IMR-90 (cell line): ENCODE measurements around the gene PYY. TPM values are rescaled to one million over a fixed set of nuclear protein-coding genes. Genes with fewer than 3 reads are reported as not detected.

Source experiments
- ATAC-seq: fragments of 200-7000 bp; cut with Tn5 transposase; 2 replicates; pipeline ENCODE4 v1.9.1; 2020; ENCODE audit warnings: low read depth, mild to moderate bottlenecking, moderate library complexity
- BruUV-seq: library from RNA; stranded (reverse); fragments of 400-500 nt; replicated peaks from 2 replicates; lab custom pipeline; 2021; lab: Mats Ljungman, UMichigan
- CTCF ChIA-PET: fragments of 300-600 bp; formaldehyde crosslinking; extraction: SDS; loops from one replicate; lab custom pipeline; 2021; ENCODE audit warnings: antibody characterized with exemption; lab: Yijun Ruan, JAX
- POLR2A ChIA-PET: fragments of 300-600 bp; sonication (Branson Sonifier 250); formaldehyde crosslinking; loops from one replicate; lab custom pipeline; 2022; ENCODE audit warnings: antibody characterized with exemption; ENCODE audit not compliant: unreplicated experiment; lab: Charles Lee
- DNase-seq: peaks from one replicate; pipeline ENCODE4 v3.0.0; 2013
- H2AFZ ChIP-seq: replicated peaks from 2 replicates; pipeline ENCODE3; 2013; ENCODE audit warnings: low read length, mild to moderate bottlenecking; ENCODE audit not compliant: poor library complexity
- H2AK5ac ChIP-seq: 2 replicates; pipeline ENCODE4 v1.6.1; 2013; ENCODE audit warnings: low read depth, low read length, inconsistent platforms
- H2AK9ac ChIP-seq: replicated peaks from 2 replicates; pipeline ENCODE3; 2013; ENCODE audit warnings: mild to moderate bottlenecking, low read depth, low read length, moderate library complexity; ENCODE audit not compliant: poor library complexity
- H2BK120ac ChIP-seq: 2 replicates; pipeline ENCODE4 v1.6.1; 2013; ENCODE audit warnings: low read depth, low read length, inconsistent platforms
- H2BK15ac ChIP-seq: 3 replicates; pipeline ENCODE4 v1.6.1; 2013; ENCODE audit warnings: low read depth, low read length, inconsistent platforms
- H2BK20ac ChIP-seq: 2 replicates; pipeline ENCODE4 v1.6.1; 2013; ENCODE audit warnings: low read depth, mild to moderate bottlenecking, inconsistent platforms, low read length, moderate library complexity
- H2BK5ac ChIP-seq: 2 replicates; pipeline ENCODE4 v1.6.1; 2013; ENCODE audit warnings: mild to moderate bottlenecking, low read depth, low read length, inconsistent platforms; ENCODE audit not compliant: poor library complexity, severe bottlenecking
- H3K14ac ChIP-seq: replicated peaks from 2 replicates; pipeline ENCODE4 v1.6.1; 2013; ENCODE audit warnings: low read depth, low read length, inconsistent platforms
- H3K18ac ChIP-seq: 2 replicates; pipeline ENCODE4 v1.6.1; 2013; ENCODE audit warnings: low read depth, low read length, control low read depth
- H3K23ac ChIP-seq: 2 replicates; pipeline ENCODE4 v1.6.1; 2013; ENCODE audit warnings: low read depth, low read length, inconsistent platforms
- H3K27ac ChIP-seq: 2 replicates; pipeline ENCODE4 v1.5.1; 2013; ENCODE audit warnings: mild to moderate bottlenecking, control low read depth, low read length; ENCODE audit not compliant: insufficient read depth
- H3K27me3 ChIP-seq: 2 replicates; pipeline ENCODE4 v1.6.1; 2013; ENCODE audit warnings: low read length; ENCODE audit not compliant: control insufficient read depth, insufficient read depth
- H3K36me3 ChIP-seq: 2 replicates; pipeline ENCODE4 v1.6.1; 2013; ENCODE audit warnings: low read length, mixed read lengths; ENCODE audit not compliant: control insufficient read depth, insufficient read depth
- H3K4ac ChIP-seq: 2 replicates; pipeline ENCODE4 v1.6.1; 2013; ENCODE audit warnings: low read depth, low read length, inconsistent platforms
- H3K4me1 ChIP-seq: 2 replicates; pipeline ENCODE4 v1.6.1; 2013; ENCODE audit warnings: low read length, mixed read lengths; ENCODE audit not compliant: control insufficient read depth, insufficient read depth
- H3K4me2 ChIP-seq: 2 replicates; pipeline ENCODE4 v1.6.1; 2013; ENCODE audit warnings: low read depth, mild to moderate bottlenecking, control low read depth, low read length, moderate library complexity
- H3K4me3 ChIP-seq: 2 replicates; pipeline ENCODE4 v1.5.1; 2013; ENCODE audit warnings: low read depth, mild to moderate bottlenecking, control low read depth, low read length, moderate library complexity; ENCODE audit not compliant: insufficient read depth
- H3K56ac ChIP-seq: 2 replicates; pipeline ENCODE4 v1.6.1; 2013; ENCODE audit warnings: low read length, inconsistent platforms; ENCODE audit not compliant: insufficient read depth; ENCODE audit errors: extremely low read depth
- H3K79me1 ChIP-seq, 2 experiments: 2 replicates each; pipeline ENCODE4 v1.6.1; 2013; ENCODE audit warnings: low read length in 2 of 2, inconsistent platforms in 1 of 2, low read depth in 1 of 2
- H3K9ac ChIP-seq: 2 replicates; pipeline ENCODE4 v1.6.1; 2013; ENCODE audit warnings: low read depth, low read length, control low read depth
- H3K9me1 ChIP-seq: 2 replicates; pipeline ENCODE4 v1.6.1; 2013; ENCODE audit warnings: low read length, inconsistent platforms; ENCODE audit not compliant: insufficient read depth
- H3K9me3 ChIP-seq: 2 replicates; pipeline ENCODE4 v1.6.1; 2013; ENCODE audit warnings: low read length; ENCODE audit not compliant: control insufficient read depth, insufficient read depth
- H4K20me1 ChIP-seq: 2 replicates; pipeline ENCODE4 v1.6.1; 2013; ENCODE audit warnings: low read length, inconsistent platforms; ENCODE audit not compliant: insufficient read depth
- H4K5ac ChIP-seq: 2 replicates; pipeline ENCODE4 v1.6.1; 2013; ENCODE audit warnings: mild to moderate bottlenecking, low read depth, low read length, control low read depth
- H4K8ac ChIP-seq, 2 experiments: 2 replicates each; pipeline ENCODE4 v1.6.1; 2013; ENCODE audit warnings: low read depth in 2 of 2, low read length in 2 of 2, control low read depth in 1 of 2, inconsistent platforms in 1 of 2
- H4K91ac ChIP-seq: 2 replicates; pipeline ENCODE4 v1.6.1; 2013; ENCODE audit warnings: low read depth, low read length, inconsistent platforms; ENCODE audit not compliant: insufficient read depth
- BHLHE40 ChIP-seq: fragments of 150-350 bp; IDR thresholded peaks from 2 replicates; pipeline ENCODE4 v1.6.1; 2016; ENCODE audit warnings: mild to moderate bottlenecking, low read depth, low read length
- CHD1 ChIP-seq: IDR thresholded peaks from 2 replicates; pipeline ENCODE4 v1.6.1; 2012; ENCODE audit warnings: low read depth, low read length, improper control_type of control experiment
- MAZ ChIP-seq: IDR thresholded peaks from 2 replicates; pipeline ENCODE4 v1.6.1; 2012; ENCODE audit warnings: low read depth, mild to moderate bottlenecking, low read length, improper control_type of control experiment, moderate library complexity, borderline replicate concordance
- MXI1 ChIP-seq: IDR thresholded peaks from 2 replicates; pipeline ENCODE4 v1.6.1; 2012; ENCODE audit warnings: low read depth, mild to moderate bottlenecking, low read length, moderate library complexity, borderline replicate concordance
- NFE2L2 ChIP-seq: fragments of 150-350 bp; IDR thresholded peaks from 2 replicates; pipeline ENCODE4 v1.6.1; 2016; ENCODE audit warnings: low read depth, mild to moderate bottlenecking, low read length
- RFX5 ChIP-seq: IDR thresholded peaks from 2 replicates; pipeline ENCODE4 v1.8.0; 2012; ENCODE audit warnings: low read depth, mild to moderate bottlenecking, low read length, moderate library complexity
- SMC3 ChIP-seq: fragments of 150-350 bp; IDR thresholded peaks from 2 replicates; pipeline ENCODE4 v1.6.1; 2016; ENCODE audit warnings: low read depth, mild to moderate bottlenecking, antibody characterized with exemption, low read length, moderate library complexity
- WGBS, 2 experiments: methylation state at CpG; one replicate each; pipeline versions ENCODE4 v1.1.5 to v1.1.7; 2013; ENCODE audit warnings: missing lambda C conversion rate in 2 of 2; ENCODE audit not compliant: insufficient read length in 1 of 2; ENCODE audit errors: extremely low coverage in 2 of 2; 5-methylcytosine and 5-hydroxymethylcytosine counted together
- dilution Hi-C: fragments of 300-500 bp; cut with HindIII; formaldehyde crosslinking; loops from one replicate; pipeline ENCODE4 v1.14.3; 2018; ENCODE audit warnings: low sequenced_read_pairs; ENCODE audit not compliant: unreplicated experiment
- in situ Hi-C: fragments of 300-500 bp; cut with MboI; formaldehyde crosslinking; loops from 3 replicates; pipeline ENCODE4 v1.14.3; 2019; ENCODE audit warnings: low sequenced_read_pairs, inconsistent platforms, mixed read lengths
- intact Hi-C: fragments of 100-400 bp; cut with micrococcal nuclease; formaldehyde crosslinking; loops from 2 replicates; pipeline ENCODE4 v1.10.0; 2022
- polyA plus RNA-seq, 3 experiments: library from polyadenylated mRNA; depleted of rRNA; stranded (reverse); fragments of >200 nt; gene quantifications; 2 replicates each; pipeline ENCODE4 v1.2.3, GENCODE V29; 2012; ENCODE audit warnings: low replicate concordance in 1 of 3
- total RNA-seq: library from RNA; depleted of rRNA; stranded (reverse); fragments of >200 nt; gene quantifications from 2 replicates; pipeline ENCODE4 v1.2.3, GENCODE V29; 2012
- TF ChIP-seq, protein P1 (sequence below): conservative IDR thresholded peaks from 2 replicates; pipeline ENCODE4 v1.5.1; 2012; ENCODE audit warnings: mild to moderate bottlenecking, low read depth, low read length, improper control_type of control experiment

The PYY gene
- total and polyA plus RNA-seq, 2 of the 4 experiments (the other 2 are of a cell fraction), result not detected

GRCh38 chr17:43931062-43931571 lies 22.6 kb downstream of the PYY start:
- no peak for TF ChIP-seq MAZ
- TF ChIP-seq CHD1, result no peak
- no peak for TF ChIP-seq RFX5
- TF ChIP-seq BHLHE40, result no peak
- TF ChIP-seq SMC3, result no peak
- no peak for TF ChIP-seq NFE2L2
- TF ChIP-seq, protein P1, sequence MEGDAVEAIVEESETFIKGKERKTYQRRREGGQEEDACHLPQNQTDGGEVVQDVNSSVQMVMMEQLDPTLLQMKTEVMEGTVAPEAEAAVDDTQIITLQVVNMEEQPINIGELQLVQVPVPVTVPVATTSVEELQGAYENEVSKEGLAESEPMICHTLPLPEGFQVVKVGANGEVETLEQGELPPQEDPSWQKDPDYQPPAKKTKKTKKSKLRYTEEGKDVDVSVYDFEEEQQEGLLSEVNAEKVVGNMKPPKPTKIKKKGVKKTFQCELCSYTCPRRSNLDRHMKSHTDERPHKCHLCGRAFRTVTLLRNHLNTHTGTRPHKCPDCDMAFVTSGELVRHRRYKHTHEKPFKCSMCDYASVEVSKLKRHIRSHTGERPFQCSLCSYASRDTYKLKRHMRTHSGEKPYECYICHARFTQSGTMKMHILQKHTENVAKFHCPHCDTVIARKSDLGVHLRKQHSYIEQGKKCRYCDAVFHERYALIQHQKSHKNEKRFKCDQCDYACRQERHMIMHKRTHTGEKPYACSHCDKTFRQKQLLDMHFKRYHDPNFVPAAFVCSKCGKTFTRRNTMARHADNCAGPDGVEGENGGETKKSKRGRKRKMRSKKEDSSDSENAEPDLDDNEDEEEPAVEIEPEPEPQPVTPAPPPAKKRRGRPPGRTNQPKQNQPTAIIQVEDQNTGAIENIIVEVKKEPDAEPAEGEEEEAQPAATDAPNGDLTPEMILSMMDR, result no peak
- no peak for TF ChIP-seq MXI1
- no peak overlapping the region for H4K5ac ChIP-seq
- H3K4ac ChIP-seq, result no peak overlapping the region
- H4K20me1 ChIP-seq, result no peaks in the 10 kb centered on the region
- H2AFZ ChIP-seq, result no peak overlapping the region
- no peak for DNase-seq
- H3K27ac ChIP-seq, result no peak overlapping the region
- no peak overlapping the region for H2BK20ac ChIP-seq
- no peak overlapping the region for H2AK5ac ChIP-seq
- H3K9me1 ChIP-seq, result no peaks in the 10 kb centered on the region
- no peak for ATAC-seq
- H3K23ac ChIP-seq, result no peak overlapping the region
- no peaks in the 10 kb centered on the region for H3K9me3 ChIP-seq
- intact Hi-C loops, result no loop called here
- dilution Hi-C loops, result no loop called here
- H2BK5ac ChIP-seq, result no peak overlapping the region
- H3K56ac ChIP-seq, result no peak overlapping the region
- H2AK9ac ChIP-seq, result no peak overlapping the region
- WGBS, 2 experiments, result 80% methylated on average over 2 of the region's 5 CpGs; no CpG with 5 or more reads in 1 of the 2 experiments
- no peak overlapping the region for H3K14ac ChIP-seq
- POLR2A ChIA-PET, result no interaction called here
- no TSS peak for BruUV-seq
- H3K4me1 ChIP-seq, result no peaks in the 10 kb centered on the region
- no peak overlapping the region for H3K4me3 ChIP-seq
- no peaks in the 10 kb centered on the region for H3K36me3 ChIP-seq
- no peak overlapping the region for H2BK120ac ChIP-seq
- no peak overlapping the region for H4K91ac ChIP-seq
- H3K4me2 ChIP-seq, result no peak overlapping the region
- no peaks in the 10 kb centered on the region for H3K79me1 ChIP-seq
- in situ Hi-C loops, result no loop called here
- H3K9ac ChIP-seq, result no peak overlapping the region
- peaks cover 67% of the 10 kb centered on the region for H3K27me3 ChIP-seq
- CTCF ChIA-PET, result no interaction called here
- no peak overlapping the region for H4K8ac ChIP-seq
- no peak overlapping the region for H2BK15ac ChIP-seq
- no peak overlapping the region for H3K18ac ChIP-seq
